PC-3 (cell line): ENCODE measurements around the gene GPC6. TPM values are rescaled to one million over a fixed set of nuclear protein-coding genes. Genes with fewer than 3 reads are reported as not detected.

Source experiments
- ATAC-seq: fragments of 200-7000 bp; cut with Tn5 transposase; 2 replicates; pipeline ENCODE4 v1.9.1; 2020; ENCODE audit warnings: mild to moderate bottlenecking, moderate library complexity
- BruUV-seq: library from RNA; stranded (reverse); fragments of 400-500 nt; replicated peaks from 2 replicates; lab custom pipeline; 2021; lab: Mats Ljungman, UMichigan
- CTCF ChIA-PET: fragments of 300-600 bp; sonication (Branson Sonifier 250); formaldehyde crosslinking; loops from one replicate; lab custom pipeline; 2022; ENCODE audit warnings: antibody characterized with exemption; lab: Charles Lee
- POLR2A ChIA-PET: fragments of 300-600 bp; sonication (Branson Sonifier 250); formaldehyde crosslinking; loops from one replicate; lab custom pipeline; 2022; ENCODE audit warnings: antibody characterized with exemption; ENCODE audit not compliant: unreplicated experiment; lab: Charles Lee
- DNase-seq: peaks from one replicate; pipeline ENCODE4 v3.0.0-alpha.2; 2015
- H2AFZ ChIP-seq: fragments of 300-600 bp; sonication (generic); 2 replicates; pipeline ENCODE4 v1.6.0; 2016; ENCODE audit warnings: antibody characterized with exemption, low read length
- H3F3A ChIP-seq: fragments of 300-600 bp; sonication (generic); one replicate; pipeline ENCODE4 v1.6.0; 2017; ENCODE audit warnings: antibody characterized with exemption, low read length, control low read depth, mild to moderate bottlenecking; ENCODE audit not compliant: unreplicated experiment
- H3K27ac ChIP-seq: fragments of 300-600 bp; sonication (generic); 2 replicates; pipeline ENCODE4 v1.5.1; 2016; ENCODE audit warnings: mild to moderate bottlenecking, low read length
- H3K27me3 ChIP-seq: fragments of 300-600 bp; sonication (generic); 2 replicates; pipeline ENCODE4 v1.6.1; 2016; ENCODE audit warnings: low read length, mixed read lengths
- H3K36me3 ChIP-seq: fragments of 300-600 bp; sonication (generic); 2 replicates; pipeline ENCODE4 v1.6.1; 2016; ENCODE audit warnings: low read depth, mixed run types, low read length, mixed read lengths
- H3K4me1 ChIP-seq: fragments of 300-600 bp; sonication (generic); 2 replicates; pipeline ENCODE4 v1.5.1; 2016; ENCODE audit warnings: low read length; ENCODE audit not compliant: insufficient read depth
- H3K4me2 ChIP-seq: fragments of 300-600 bp; sonication (generic); 2 replicates; pipeline ENCODE4 v1.6.0; 2016; ENCODE audit warnings: low read length
- H3K4me3 ChIP-seq: fragments of 300-600 bp; sonication (generic); 2 replicates; pipeline ENCODE4 v1.5.1; 2016; ENCODE audit warnings: mild to moderate bottlenecking, low read length, mixed read lengths
- H3K79me2 ChIP-seq: fragments of 300-600 bp; sonication (generic); 2 replicates; pipeline ENCODE4 v1.6.1; 2017; ENCODE audit warnings: low read length, mixed read lengths
- H3K9ac ChIP-seq: fragments of 300-600 bp; sonication (generic); 2 replicates; pipeline ENCODE4 v1.6.0; 2016; ENCODE audit warnings: mild to moderate bottlenecking, low read length
- H3K9me2 ChIP-seq: fragments of 300-600 bp; sonication (generic); replicated peaks from 2 replicates; pipeline ENCODE4 v1.6.1; 2016; ENCODE audit warnings: mixed run types, low read length, mixed read lengths
- H3K9me3 ChIP-seq: fragments of 300-600 bp; sonication (generic); 2 replicates; pipeline ENCODE4 v1.6.1; 2016; ENCODE audit warnings: low read length, mixed read lengths
- H4K20me1 ChIP-seq: fragments of 300-600 bp; sonication (generic); 2 replicates; pipeline ENCODE4 v1.6.1; 2016; ENCODE audit warnings: low read length, mixed read lengths
- EZH2 ChIP-seq: fragments of 300-600 bp; sonication (generic); IDR thresholded peaks from one replicate; pipeline ENCODE4 v1.6.1; 2017; ENCODE audit warnings: antibody characterized with exemption, mild to moderate bottlenecking, low read length; ENCODE audit not compliant: unreplicated experiment
- EZH2phosphoT487 ChIP-seq: fragments of 300-600 bp; sonication (generic); IDR thresholded peaks from 2 replicates; pipeline ENCODE4 v1.6.1; 2018; ENCODE audit warnings: mild to moderate bottlenecking, antibody characterized with exemption, low read length, borderline replicate concordance
- intact Hi-C: fragments of 100-400 bp; cut with micrococcal nuclease; formaldehyde crosslinking; loops from 2 replicates; pipeline ENCODE4 v1.9.0; 2023
- total RNA-seq: library from RNA; depleted of rRNA; stranded (reverse); fragments of >200 nt; gene quantifications from 2 replicates; pipeline ENCODE4 v1.2.3, GENCODE V29; 2014
- TF ChIP-seq, protein P1 (sequence below): fragments of 300-600 bp; sonication (generic); conservative IDR thresholded peaks from 2 replicates; pipeline ENCODE4 v1.5.1; 2017; ENCODE audit warnings: antibody characterized with exemption, low read depth, mild to moderate bottlenecking, low read length

GPC6 gene
- total RNA-seq, 1 experiment from 2014 or later, result 3.5 TPM

DNA sequence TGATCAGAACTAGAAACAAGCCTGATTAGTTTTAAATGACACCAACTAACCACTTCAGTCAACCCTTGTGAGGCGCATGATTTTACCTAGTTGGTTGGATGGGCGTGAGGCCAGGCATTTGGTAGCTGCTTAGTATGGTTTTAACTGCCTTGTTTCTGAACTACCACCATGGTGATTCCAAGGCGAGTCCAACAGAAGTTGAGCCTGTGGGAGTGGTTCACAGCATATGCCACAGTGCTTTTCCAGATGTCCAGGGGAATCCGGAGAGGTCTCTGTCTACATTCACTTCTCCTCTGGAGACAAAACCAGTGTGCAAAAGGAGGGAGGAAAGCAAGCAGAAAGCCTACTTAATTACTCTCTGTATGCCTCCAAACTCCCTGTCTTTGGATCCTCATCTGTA, 524.1 kb downstream of the GPC6 start:
- no peaks in the 10 kb centered on the region for H4K20me1 ChIP-seq
- CTCF ChIA-PET, result no interaction called here
- H3K4me2 ChIP-seq, result no peak overlapping the region
- POLR2A ChIA-PET, result no interaction called here
- no peaks in the 10 kb centered on the region for H3K27me3 ChIP-seq
- no peak overlapping the region for H3K4me3 ChIP-seq
- no peak overlapping the region for H2AFZ ChIP-seq
- H3F3A ChIP-seq, result no peaks in the 10 kb centered on the region
- no peaks in the 10 kb centered on the region for H3K36me3 ChIP-seq
- no peaks in the 10 kb centered on the region for H3K9me2 ChIP-seq
- no peak overlapping the region for H3K9ac ChIP-seq
- H3K9me3 ChIP-seq, result no peaks in the 10 kb centered on the region
- intact Hi-C loops, result no loop called here
- no TSS peak for BruUV-seq
- TF ChIP-seq, protein P1, sequence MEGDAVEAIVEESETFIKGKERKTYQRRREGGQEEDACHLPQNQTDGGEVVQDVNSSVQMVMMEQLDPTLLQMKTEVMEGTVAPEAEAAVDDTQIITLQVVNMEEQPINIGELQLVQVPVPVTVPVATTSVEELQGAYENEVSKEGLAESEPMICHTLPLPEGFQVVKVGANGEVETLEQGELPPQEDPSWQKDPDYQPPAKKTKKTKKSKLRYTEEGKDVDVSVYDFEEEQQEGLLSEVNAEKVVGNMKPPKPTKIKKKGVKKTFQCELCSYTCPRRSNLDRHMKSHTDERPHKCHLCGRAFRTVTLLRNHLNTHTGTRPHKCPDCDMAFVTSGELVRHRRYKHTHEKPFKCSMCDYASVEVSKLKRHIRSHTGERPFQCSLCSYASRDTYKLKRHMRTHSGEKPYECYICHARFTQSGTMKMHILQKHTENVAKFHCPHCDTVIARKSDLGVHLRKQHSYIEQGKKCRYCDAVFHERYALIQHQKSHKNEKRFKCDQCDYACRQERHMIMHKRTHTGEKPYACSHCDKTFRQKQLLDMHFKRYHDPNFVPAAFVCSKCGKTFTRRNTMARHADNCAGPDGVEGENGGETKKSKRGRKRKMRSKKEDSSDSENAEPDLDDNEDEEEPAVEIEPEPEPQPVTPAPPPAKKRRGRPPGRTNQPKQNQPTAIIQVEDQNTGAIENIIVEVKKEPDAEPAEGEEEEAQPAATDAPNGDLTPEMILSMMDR, result no peak
- TF ChIP-seq EZH2phosphoT487 (no peak), EZH2 (no peak)
- no peak for ATAC-seq
- no peaks in the 10 kb centered on the region for H3K4me1 ChIP-seq
- DNase-seq, result no peak
- H3K27ac ChIP-seq, result no peak overlapping the region
- no peaks in the 10 kb centered on the region for H3K79me2 ChIP-seq

DNA sequence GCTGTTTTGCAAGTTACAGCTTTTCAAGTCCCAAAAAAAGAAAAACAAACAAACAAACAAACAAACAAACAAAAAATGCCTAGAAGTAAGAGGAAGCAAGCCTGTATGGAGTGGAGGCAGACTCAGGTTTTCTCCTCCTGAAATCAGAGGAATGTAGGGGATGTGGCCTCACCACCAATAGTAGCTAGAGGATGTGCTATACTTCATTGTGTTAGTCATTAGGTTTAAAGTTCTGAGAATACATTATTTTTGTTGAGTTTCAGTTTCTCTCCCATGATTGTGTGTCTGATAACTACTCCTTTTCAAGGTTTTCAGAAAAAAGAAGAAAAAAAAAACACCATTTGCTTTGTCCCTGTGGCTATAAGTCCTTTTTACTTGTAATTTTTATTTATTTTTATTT, 524.5 kb downstream of the GPC6 start:
- Histone ChIP-seq H3K79me2 (no peaks in the 10 kb centered on the region), H3K9me3 (no peaks in the 10 kb centered on the region), H3K4me2 (no peak overlapping the region), H3K27ac (no peak overlapping the region), H4K20me1 (no peaks in the 10 kb centered on the region), H3K36me3 (no peaks in the 10 kb centered on the region), H3K4me3 (no peak overlapping the region), H3K9ac (no peak overlapping the region), H2AFZ (no peak overlapping the region), H3K4me1 (no peaks in the 10 kb centered on the region), H3K9me2 (no peaks in the 10 kb centered on the region), H3K27me3 (no peaks in the 10 kb centered on the region), H3F3A (no peaks in the 10 kb centered on the region)
- CTCF ChIA-PET, result no interaction called here
- POLR2A ChIA-PET, result no interaction called here
- TF ChIP-seq, protein P1, result no peak
- TF ChIP-seq EZH2phosphoT487, result no peak
- TF ChIP-seq EZH2, result no peak
- no peak for DNase-seq
- no peak for ATAC-seq
- intact Hi-C loops, result no loop called here
- BruUV-seq, result no TSS peak

DNA sequence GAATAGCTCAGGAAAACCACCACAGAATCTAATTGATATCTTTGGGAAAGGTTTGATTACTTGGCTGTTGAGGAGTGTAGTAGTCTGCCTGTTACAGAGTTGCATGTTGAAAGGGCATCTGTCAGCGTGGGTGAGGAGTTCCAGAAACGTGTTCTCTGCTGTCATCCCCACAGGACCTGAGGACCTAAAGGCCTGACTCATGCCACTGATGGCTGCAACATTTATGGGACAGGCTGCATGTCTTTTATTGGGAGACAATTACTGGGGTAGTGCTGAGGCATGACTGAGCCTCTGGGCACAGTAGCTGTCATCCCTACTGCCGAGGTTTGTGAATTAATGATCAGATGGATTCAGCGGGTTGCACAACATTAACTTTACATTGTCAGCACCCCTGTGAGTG, 525.9 kb downstream of the GPC6 start:
- Histone ChIP-seq H2AFZ (no peak overlapping the region), H3K4me2 (no peak overlapping the region), H3K9me2 (no peaks in the 10 kb centered on the region), H3K9ac (no peak overlapping the region), H3F3A (no peaks in the 10 kb centered on the region), H4K20me1 (no peaks in the 10 kb centered on the region), H3K27ac (no peak overlapping the region), H3K27me3 (no peaks in the 10 kb centered on the region), H3K36me3 (no peaks in the 10 kb centered on the region), H3K4me3 (no peak overlapping the region), H3K4me1 (no peaks in the 10 kb centered on the region), H3K79me2 (no peaks in the 10 kb centered on the region), H3K9me3 (no peaks in the 10 kb centered on the region)
- POLR2A ChIA-PET, result interaction anchor here (0.6 kb wide), 1 partner anchor 146 kb away, joined by 4 read pairs; no protein-coding TSS in a partner anchor
- ATAC-seq, result no peak
- intact Hi-C loops, result no loop called here
- CTCF ChIA-PET, result no interaction called here
- BruUV-seq, result no TSS peak
- DNase-seq, result no peak
- TF ChIP-seq EZH2 (no peak), EZH2phosphoT487 (no peak)
- TF ChIP-seq, protein P1, result no peak
